C4-2B (cell line): ENCODE measurements around the gene NT5DC3.

ENCODE experiments used
- CTCF ChIP-seq: fragments of 450-650 bp; conservative IDR thresholded peaks from 2 replicates; pipeline ENCODE4 v1.5.1; 2017; ENCODE audit warnings: mild to moderate bottlenecking
- ZFX ChIP-seq: fragments of 450-650 bp; IDR thresholded peaks from 2 replicates; pipeline ENCODE4 v1.6.1; 2017

- no peak for TF ChIP-seq CTCF
- TF ChIP-seq ZFX = no peak
Measured at GRCh38 chr12:103778781-103779180, 62.3 kb downstream of the NT5DC3 start.
